GM13976 (cell line): ENCODE results near the gene LPCAT2.

Experiments
- DNase-seq: peaks from one replicate; pipeline ENCODE4 v3.0.0; 2012; ENCODE audit warnings: low spot score
- CTCF ChIP-seq: IDR thresholded peaks from 2 replicates; pipeline ENCODE4 v1.5.1; 2012; ENCODE audit warnings: borderline replicate concordance, mild to moderate bottlenecking; ENCODE audit not compliant: insufficient read depth; ENCODE audit errors: extremely low read depth, missing control alignments, control extremely low read depth
- in situ Hi-C: fragments of 300-500 bp; cut with MboI; formaldehyde crosslinking; loops from one replicate; pipeline ENCODE4 v1.12.0; 2022; ENCODE audit warnings: low sequenced_read_pairs, mixed read lengths, inconsistent platforms; ENCODE audit not compliant: unreplicated experiment

The LPCAT2 gene

GRCh38 chr16:55540221-55540620 is 31.3 kb downstream of the LPCAT2 start:
- no peak for TF ChIP-seq CTCF
- in situ Hi-C loops: no loop called here
- no peak for DNase-seq

GRCh38 chr16:55542459-55543082 is 33.7 kb downstream of the LPCAT2 start:
- no peak for DNase-seq
- in situ Hi-C loops: no loop called here
- no peak for TF ChIP-seq CTCF

GRCh38 chr16:55543472-55543871 is 34.6 kb downstream of the LPCAT2 start:
- in situ Hi-C loops: no loop called here
- DNase-seq: no peak

GRCh38 chr16:55552621-55553020 is 43.7 kb downstream of the LPCAT2 start:
- DNase-seq: no peak
- TF ChIP-seq CTCF: no peak
- in situ Hi-C loops: no loop called here

More at GRCh38 chr16:55543472-55543871, 34.6 kb downstream of the LPCAT2 start:
- TF ChIP-seq CTCF: no peak

GRCh38 chr16:55555436-55555835 is 46.6 kb downstream of the LPCAT2 start:
- in situ Hi-C loops: no loop called here
- DNase-seq: no peak
- TF ChIP-seq CTCF: no peak

GRCh38 chr16:55557186-55557585 is 48.3 kb downstream of the LPCAT2 start:
- TF ChIP-seq CTCF: no peak
- in situ Hi-C loops: no loop called here

More at GRCh38 chr16:55557186-55557585, 48.3 kb downstream of the LPCAT2 start:
- no peak for DNase-seq
